Measurements from ENCODE around the gene NCR1.
"Not testable (repeated sequence)": the region's sequence is repeated elsewhere in the genome, so short reads cannot be mapped to it uniquely, and the experiment has no call there.

Gene NCR1

GRCh38 chr19:54905803-54906511 is at the start of gene NCR1:
TSS of gene NCR1 (plus strand) at chr19:54906148. CDS start at chr19:54906188, 40 bp downstream.
- DNase-seq (ENCODE audit: low spot score) = no peak

- DNase-seq (ENCODE audit: low spot score) = not testable (repeated sequence)
Measured at GRCh38 chr19:54858476-54858875, 47.5 kb upstream of the NCR1 start.

GRCh38 chr19:54859421-54859820 is 46.5 kb upstream of the NCR1 start:
- not testable (repeated sequence) for DNase-seq (ENCODE audit: low spot score)

GRCh38 chr19:54863459-54863858 is 42.5 kb upstream of the NCR1 start:
- DNase-seq (ENCODE audit: low spot score) = not testable (repeated sequence)

- no peak for DNase-seq (ENCODE audit: low spot score)
Measured at GRCh38 chr19:54871696-54872095, 34.3 kb upstream of the NCR1 start.

- no peak for DNase-seq (ENCODE audit: low spot score)
Measured at GRCh38 chr19:54873990-54874389, 32.0 kb upstream of the NCR1 start, which contains the start of gene FCAR. TSS of gene FCAR (plus strand) at chr19:54874235. CDS start at chr19:54874290, 55 bp downstream.

- DNase-seq (ENCODE audit: low spot score) = no peak
Measured at GRCh38 chr19:54875506-54875905, 30.4 kb upstream of the NCR1 start.

- no peak for DNase-seq (ENCODE audit: low spot score)
Measured at GRCh38 chr19:54877471-54877870, 28.5 kb upstream of the NCR1 start.

- no peak for DNase-seq (ENCODE audit: low spot score)
Measured at GRCh38 chr19:54881884-54882283, 24.1 kb upstream of the NCR1 start.

GRCh38 chr19:54882758-54883157 is 23.2 kb upstream of the NCR1 start:
- no peak for DNase-seq (ENCODE audit: low spot score)

GRCh38 chr19:54883228-54883627 is 22.7 kb upstream of the NCR1 start:
- no peak for DNase-seq (ENCODE audit: low spot score)

- DNase-seq (ENCODE audit: low spot score) = no peak
Measured at GRCh38 chr19:54888239-54888638, 17.7 kb upstream of the NCR1 start.

- no peak for DNase-seq (ENCODE audit: low spot score)
Measured at GRCh38 chr19:54889566-54889965, 16.4 kb upstream of the NCR1 start.

GRCh38 chr19:54893406-54893805 is 12.5 kb upstream of the NCR1 start:
- DNase-seq (ENCODE audit: low spot score) = no peak

- DNase-seq (ENCODE audit: low spot score) = not testable (repeated sequence)
Measured at GRCh38 chr19:54894106-54894505, 11.8 kb upstream of the NCR1 start.

GRCh38 chr19:54896036-54896435 is 9.9 kb upstream of the NCR1 start:
- no peak for DNase-seq (ENCODE audit: low spot score)

GRCh38 chr19:54898685-54899084 is 7.3 kb upstream of the NCR1 start:
- DNase-seq (ENCODE audit: low spot score) = not testable (repeated sequence)

GRCh38 chr19:54899646-54900045 is 6.3 kb upstream of the NCR1 start:
- DNase-seq (ENCODE audit: low spot score) = not testable (repeated sequence)

GRCh38 chr19:54901153-54901552 is 4.8 kb upstream of the NCR1 start:
- not testable (repeated sequence) for DNase-seq (ENCODE audit: low spot score)

GRCh38 chr19:54902061-54902460 is 3.9 kb upstream of the NCR1 start:
- no peak for DNase-seq (ENCODE audit: low spot score)

GRCh38 chr19:54903303-54903702 is 2.6 kb upstream of the NCR1 start:
- DNase-seq (ENCODE audit: low spot score) = no peak

GRCh38 chr19:54904261-54904660 is 1.7 kb upstream of the NCR1 start:
- not testable (repeated sequence) for DNase-seq (ENCODE audit: low spot score)

- no peak for DNase-seq (ENCODE audit: low spot score)
Measured at GRCh38 chr19:54905421-54905802, 536 bp upstream of the NCR1 start.

GRCh38 chr19:54906819-54907218 is 871 bp downstream of the NCR1 start:
- no peak for DNase-seq (ENCODE audit: low spot score)
